GM23338 (cell line): ENCODE data around the gene TSPYL4. TPM values are rescaled to one million over a fixed set of nuclear protein-coding genes. Genes with fewer than 3 reads are reported as not detected.

Experiments used
- ATAC-seq: fragments of 200-7000 bp; cut with Tn5 transposase; 3 replicates; pipeline ENCODE4 v1.9.1; 2020
- DNase-seq: peaks from one replicate; pipeline ENCODE4 v3.0.0-alpha.2; 2015; ENCODE audit warnings: low spot score
- H2AFZ ChIP-seq: fragments of 200-600 bp; sonication (generic); 2 replicates; pipeline ENCODE4 v1.8.0; 2016; ENCODE audit warnings: antibody characterized with exemption, mild to moderate bottlenecking, moderate library complexity
- H3F3A ChIP-seq: fragments of 200-600 bp; sonication (generic); replicated peaks from 2 replicates; pipeline ENCODE4 v1.8.0; 2017; ENCODE audit warnings: antibody characterized with exemption, mixed run types, low read depth
- H3K27ac ChIP-seq: fragments of 200-600 bp; sonication (generic); 2 replicates; pipeline ENCODE4 v1.6.1; 2016; ENCODE audit warnings: low read depth
- H3K27me3 ChIP-seq: fragments of 200-600 bp; sonication (generic); 2 replicates; pipeline ENCODE4 v1.8.0; 2016; ENCODE audit warnings: mild to moderate bottlenecking, mixed run types, moderate library complexity; ENCODE audit not compliant: insufficient read depth
- H3K36me3 ChIP-seq: fragments of 200-600 bp; sonication (generic); 2 replicates; pipeline ENCODE4 v1.8.0; 2016; ENCODE audit warnings: mild to moderate bottlenecking; ENCODE audit not compliant: insufficient read depth
- H3K4me1 ChIP-seq: fragments of 200-600 bp; sonication (generic); 2 replicates; pipeline ENCODE4 v1.8.0; 2016; ENCODE audit warnings: mild to moderate bottlenecking, moderate library complexity; ENCODE audit not compliant: insufficient read depth
- H3K4me2 ChIP-seq: fragments of 200-600 bp; sonication (generic); 2 replicates; pipeline ENCODE4 v1.7.1; 2017; ENCODE audit warnings: mixed run types
- H3K4me3 ChIP-seq: fragments of 200-600 bp; sonication (generic); 2 replicates; pipeline ENCODE4 v1.6.1; 2016; ENCODE audit warnings: mixed run types
- H3K79me2 ChIP-seq: fragments of 200-600 bp; sonication (generic); replicated peaks from 2 replicates; pipeline ENCODE4 v1.8.0; 2017; ENCODE audit warnings: mild to moderate bottlenecking; ENCODE audit not compliant: insufficient read depth
- H3K9me2 ChIP-seq: fragments of 200-600 bp; sonication (generic); 2 replicates; pipeline ENCODE4 v1.8.0; 2017; ENCODE audit not compliant: insufficient read depth
- H4K20me1 ChIP-seq: fragments of 200-600 bp; sonication (generic); replicated peaks from 2 replicates; pipeline ENCODE4 v1.8.0; 2017; ENCODE audit warnings: mild to moderate bottlenecking; ENCODE audit not compliant: insufficient read depth
- H3K27ac Mint-ChIP-seq: 2 replicates; pipeline ENCODE4 v1.8.0; 2020; ENCODE audit warnings: inconsistent platforms, mild to moderate bottlenecking, moderate library complexity, mixed read lengths
- H3K27me3 Mint-ChIP-seq: 3 replicates; pipeline ENCODE4 v1.8.0; 2022; ENCODE audit warnings: low read depth, mild to moderate bottlenecking, moderate library complexity, mixed read lengths, inconsistent platforms; ENCODE audit not compliant: insufficient read depth, poor library complexity
- H3K36me3 Mint-ChIP-seq: 3 replicates; pipeline ENCODE4 v1.8.0; 2021; ENCODE audit warnings: low read depth, mild to moderate bottlenecking, inconsistent platforms, moderate library complexity, mixed read lengths
- H3K4me1 Mint-ChIP-seq: 3 replicates; pipeline ENCODE4 v1.8.0; 2020; ENCODE audit warnings: mild to moderate bottlenecking, inconsistent platforms, mixed read lengths
- H3K4me3 Mint-ChIP-seq: 3 replicates; pipeline ENCODE4 v1.8.0; 2021; ENCODE audit warnings: moderate library complexity, mild to moderate bottlenecking, inconsistent platforms, mixed read lengths
- H3K9me3 Mint-ChIP-seq: 3 replicates; pipeline ENCODE4 v1.8.0; 2020; ENCODE audit warnings: moderate library complexity, mild to moderate bottlenecking, inconsistent platforms, mixed read lengths
- ETS1 ChIP-seq: IDR thresholded peaks from 2 replicates; pipeline ENCODE4 v1.6.1; 2016; ENCODE audit warnings: antibody characterized with exemption
- EZH2 ChIP-seq: fragments of 200-600 bp; sonication (generic); IDR thresholded peaks from one replicate; pipeline ENCODE4 v1.8.0; 2017; ENCODE audit warnings: antibody characterized with exemption, mild to moderate bottlenecking, low read depth; ENCODE audit not compliant: unreplicated experiment
- JUNB ChIP-seq: IDR thresholded peaks from one replicate; pipeline ENCODE4 v1.6.1; 2016; ENCODE audit warnings: antibody characterized with exemption; ENCODE audit not compliant: unreplicated experiment
- NANOG ChIP-seq: IDR thresholded peaks from 2 replicates; pipeline ENCODE4 v1.6.1; 2016; ENCODE audit warnings: antibody characterized with exemption, borderline replicate concordance
- POLR2AphosphoS5 ChIP-seq: IDR thresholded peaks from 2 replicates; pipeline ENCODE4 v1.6.1; 2016; ENCODE audit warnings: antibody characterized with exemption, low read depth
- STAT1 ChIP-seq: IDR thresholded peaks from one replicate; pipeline ENCODE4 v1.6.1; 2016; ENCODE audit warnings: antibody characterized with exemption; ENCODE audit not compliant: unreplicated experiment
- ZNF462 ChIP-seq: fragments of 250-450 bp; sonication (Bioruptor Pico); IDR thresholded peaks from 2 replicates; pipeline ENCODE4 v1.5.0; 2020; ENCODE audit warnings: mild to moderate bottlenecking, moderate library complexity
- polyA plus RNA-seq: library from polyadenylated mRNA; unstranded; fragments of >200 nt; fragmentation: Nextera tagmentation; extraction: Ambion mirVana; gene quantifications from 2 replicates; pipeline ENCODE4 v1.2.1, GENCODE V29; 2016
- total RNA-seq: library from RNA; depleted of rRNA; stranded (reverse); fragments of >200 nt; shearing (Covaris generic); gene quantifications from 2 replicates; pipeline ENCODE4 v1.2.3, GENCODE V29; 2014

Gene TSPYL4
- total and polyA plus RNA-seq, 2 experiments from 2014 or later: 13.2 to 19.8 TPM

- TF ChIP-seq ZNF462 (CRISPR knock-in tag) (no peak), STAT1 (no peak), JUNB (no peak)
These were observed 44.4 kb upstream of the TSPYL4 start (continued) for GRCh38 chr6:116298273-116298672.

GRCh38 chr6:116292553-116292952 lies 38.7 kb upstream of the TSPYL4 start:
- DNase-seq (no peak), ATAC-seq (no peak)
- Histone ChIP-seq H3K4me3 (no peak overlapping the region), H3F3A (no peaks in the 10 kb centered on the region), H3K36me3 (no peaks in the 10 kb centered on the region), H2AFZ (no peak overlapping the region), H3K79me2 (no peaks in the 10 kb centered on the region), H3K9me2 (peaks cover 8% of the 10 kb centered on the region; the same call in 1 of the 2 replicates), H3K4me1 (no peaks in the 10 kb centered on the region), H3K27ac (no peak overlapping the region), H3K4me2 (no peak overlapping the region), H4K20me1 (no peaks in the 10 kb centered on the region), H3K27me3 (no peaks in the 10 kb centered on the region)
- Mint-ChIP-seq H3K36me3 (no peaks in the 10 kb centered on the region), H3K27ac (no peak overlapping the region), H3K27me3 (peaks cover 2% of the 10 kb centered on the region), H3K4me1 (no peaks in the 10 kb centered on the region), H3K9me3 (no peaks in the 10 kb centered on the region), H3K4me3 (no peak overlapping the region)
- TF ChIP-seq JUNB: no peak
- no peak for TF ChIP-seq NANOG
- TF ChIP-seq ETS1: no peak
- TF ChIP-seq ZNF462 (CRISPR knock-in tag): no peak
- no peak for TF ChIP-seq POLR2AphosphoS5
- TF ChIP-seq STAT1: no peak
- no peak for TF ChIP-seq EZH2
